ENCODE data around the gene LRRC36.

DNA sequence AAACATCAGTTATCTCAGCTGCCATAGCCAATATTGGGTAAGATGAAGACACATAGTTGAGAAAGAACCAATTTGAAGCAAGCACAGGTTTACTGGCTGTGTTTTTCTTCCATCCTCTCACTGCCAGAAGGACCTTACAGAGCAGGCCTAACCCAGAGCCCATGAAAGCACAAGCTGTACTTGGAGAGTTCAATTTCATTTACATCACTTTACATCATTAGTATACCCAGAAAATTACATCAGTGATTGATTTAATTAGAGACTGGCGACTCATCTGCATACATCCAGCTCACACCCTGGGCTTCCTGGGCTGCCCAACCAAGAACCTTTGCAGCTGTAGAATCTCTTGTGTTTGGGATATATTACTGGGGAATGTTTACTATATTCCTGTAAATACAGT, 23.7 kb downstream of the LRRC36 start:
- no peak for TF ChIP-seq POLR2A (IDR thresholded peaks at IDR 0.05)
- TF ChIP-seq POLR2AphosphoS5 (IDR thresholded peaks at IDR 0.05) = no peak
- TF ChIP-seq, protein P1, sequence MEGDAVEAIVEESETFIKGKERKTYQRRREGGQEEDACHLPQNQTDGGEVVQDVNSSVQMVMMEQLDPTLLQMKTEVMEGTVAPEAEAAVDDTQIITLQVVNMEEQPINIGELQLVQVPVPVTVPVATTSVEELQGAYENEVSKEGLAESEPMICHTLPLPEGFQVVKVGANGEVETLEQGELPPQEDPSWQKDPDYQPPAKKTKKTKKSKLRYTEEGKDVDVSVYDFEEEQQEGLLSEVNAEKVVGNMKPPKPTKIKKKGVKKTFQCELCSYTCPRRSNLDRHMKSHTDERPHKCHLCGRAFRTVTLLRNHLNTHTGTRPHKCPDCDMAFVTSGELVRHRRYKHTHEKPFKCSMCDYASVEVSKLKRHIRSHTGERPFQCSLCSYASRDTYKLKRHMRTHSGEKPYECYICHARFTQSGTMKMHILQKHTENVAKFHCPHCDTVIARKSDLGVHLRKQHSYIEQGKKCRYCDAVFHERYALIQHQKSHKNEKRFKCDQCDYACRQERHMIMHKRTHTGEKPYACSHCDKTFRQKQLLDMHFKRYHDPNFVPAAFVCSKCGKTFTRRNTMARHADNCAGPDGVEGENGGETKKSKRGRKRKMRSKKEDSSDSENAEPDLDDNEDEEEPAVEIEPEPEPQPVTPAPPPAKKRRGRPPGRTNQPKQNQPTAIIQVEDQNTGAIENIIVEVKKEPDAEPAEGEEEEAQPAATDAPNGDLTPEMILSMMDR (IDR thresholded peaks at IDR 0.05 in 8 of 11, conservative IDR thresholded peaks at IDR 0.05 in 3 of 11) = no peak
